GM11168 (cell line): ENCODE results near the gene FOXO3.

Experiments
- in situ Hi-C: fragments of 300-500 bp; cut with MboI; formaldehyde crosslinking; loops from one replicate; pipeline ENCODE4 v1.12.0; 2022; ENCODE audit warnings: low sequenced_read_pairs; ENCODE audit not compliant: unreplicated experiment

Gene FOXO3

DNA sequence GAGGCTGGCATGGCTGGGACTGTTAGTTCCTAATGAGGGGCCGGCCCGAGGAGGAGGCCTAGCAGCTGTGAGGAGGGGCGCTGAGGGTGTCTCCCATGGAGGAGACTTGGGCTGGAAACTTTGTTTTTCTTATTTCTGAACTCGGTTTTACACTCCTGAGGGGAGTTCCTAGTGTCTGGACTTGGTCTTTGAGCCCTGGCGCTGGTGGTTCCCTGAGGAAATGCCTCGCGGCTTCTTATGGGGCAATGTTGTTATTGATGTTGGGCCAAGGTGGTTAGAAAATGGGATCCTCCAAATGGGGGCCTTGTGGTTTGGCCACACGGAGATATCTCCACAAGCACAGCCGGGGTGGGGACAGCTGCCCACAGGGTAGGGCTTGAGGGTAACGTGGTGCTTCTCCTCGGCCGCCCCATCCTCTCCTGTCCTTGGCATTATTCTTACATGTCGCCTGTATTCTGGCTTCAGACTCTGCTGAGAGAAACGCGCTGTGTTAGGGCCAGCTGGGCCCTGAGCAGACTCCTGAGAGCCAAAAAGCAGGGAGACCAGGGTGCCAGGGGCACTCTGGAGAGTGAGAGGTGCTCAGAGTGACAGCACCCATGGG is 136.9 kb downstream of the FOXO3 start:
- in situ Hi-C loops = no loop called here

GRCh38 chr6:108698593-108699289 is 138.0 kb downstream of the FOXO3 start:
- in situ Hi-C loops = no loop called here

GRCh38 chr6:108699290-108700041 is 138.7 kb downstream of the FOXO3 start:
- in situ Hi-C loops = no loop called here

GRCh38 chr6:108702106-108702851 is 141.6 kb downstream of the FOXO3 start:
- in situ Hi-C loops = no loop called here

GRCh38 chr6:108706649-108707048 is 145.9 kb downstream of the FOXO3 start:
- in situ Hi-C loops = no loop called here

GRCh38 chr6:108707328-108707976 is 146.7 kb downstream of the FOXO3 start:
- in situ Hi-C loops = no loop called here

DNA sequence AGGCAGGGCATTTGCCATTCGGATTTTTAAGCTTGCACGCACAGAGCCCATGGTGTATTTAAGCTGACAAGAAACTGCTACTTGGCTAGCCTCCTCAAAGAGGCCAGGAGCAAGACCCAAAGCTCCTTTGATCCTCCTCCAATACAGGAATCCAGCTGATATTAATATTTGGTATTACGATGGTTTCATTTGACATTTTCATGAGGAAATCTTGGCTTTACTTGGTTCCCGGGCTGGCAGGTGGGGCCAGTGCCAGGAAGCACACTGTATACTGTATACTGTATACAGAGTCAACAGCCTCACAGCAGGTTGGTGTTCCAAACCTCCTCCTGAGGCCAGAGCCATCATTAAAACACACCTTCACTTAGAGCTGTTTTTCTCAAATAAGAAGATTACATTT is 149.3 kb downstream of the FOXO3 start:
- in situ Hi-C loops = no loop called here

- in situ Hi-C loops = no loop called here
Measured at GRCh38 chr6:108710551-108710950, 149.8 kb downstream of the FOXO3 start.

GRCh38 chr6:108711071-108711470 is 150.4 kb downstream of the FOXO3 start:
- in situ Hi-C loops = no loop called here

- in situ Hi-C loops = no loop called here
Measured at GRCh38 chr6:108711826-108712225, 151.1 kb downstream of the FOXO3 start.

- in situ Hi-C loops = no loop called here
Measured at GRCh38 chr6:108712946-108713345, 152.2 kb downstream of the FOXO3 start.

DNA sequence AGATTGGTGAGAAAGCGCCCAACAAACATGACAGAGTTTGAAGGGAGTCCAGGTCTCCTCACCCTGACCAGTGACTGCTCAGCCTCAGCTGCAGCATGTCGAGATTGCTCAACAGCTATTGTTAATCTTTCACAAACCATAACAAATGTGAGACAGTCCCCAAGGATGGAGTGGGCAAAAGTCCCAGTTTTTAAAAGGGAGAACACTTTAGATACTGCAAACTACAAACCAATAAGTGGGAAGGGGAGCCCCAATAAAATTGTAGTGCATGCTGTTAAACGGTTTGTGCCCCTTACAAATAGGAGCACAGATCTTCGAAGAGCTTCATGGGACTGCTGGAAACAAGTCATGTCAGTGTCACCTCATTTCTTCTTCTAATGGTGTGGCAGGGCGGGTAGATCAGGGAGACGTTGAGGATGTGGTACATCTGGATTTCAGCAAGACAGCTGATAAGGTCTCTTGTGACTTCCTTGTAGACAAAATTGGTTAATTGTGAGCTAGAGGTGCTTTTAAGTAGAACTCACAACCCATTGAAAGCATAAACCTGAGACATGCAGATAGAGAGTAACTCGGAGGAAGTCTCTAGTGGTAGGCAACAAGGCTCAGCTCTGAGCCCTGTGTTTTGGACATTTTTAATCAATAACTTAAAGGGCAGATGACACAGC is 153.5 kb downstream of the FOXO3 start:
- in situ Hi-C loops = no loop called here

- in situ Hi-C loops = no loop called here
Measured at GRCh38 chr6:108714766-108715414, 154.2 kb downstream of the FOXO3 start.

GRCh38 chr6:108715832-108716231 is 155.1 kb downstream of the FOXO3 start:
- in situ Hi-C loops = no loop called here

DNA sequence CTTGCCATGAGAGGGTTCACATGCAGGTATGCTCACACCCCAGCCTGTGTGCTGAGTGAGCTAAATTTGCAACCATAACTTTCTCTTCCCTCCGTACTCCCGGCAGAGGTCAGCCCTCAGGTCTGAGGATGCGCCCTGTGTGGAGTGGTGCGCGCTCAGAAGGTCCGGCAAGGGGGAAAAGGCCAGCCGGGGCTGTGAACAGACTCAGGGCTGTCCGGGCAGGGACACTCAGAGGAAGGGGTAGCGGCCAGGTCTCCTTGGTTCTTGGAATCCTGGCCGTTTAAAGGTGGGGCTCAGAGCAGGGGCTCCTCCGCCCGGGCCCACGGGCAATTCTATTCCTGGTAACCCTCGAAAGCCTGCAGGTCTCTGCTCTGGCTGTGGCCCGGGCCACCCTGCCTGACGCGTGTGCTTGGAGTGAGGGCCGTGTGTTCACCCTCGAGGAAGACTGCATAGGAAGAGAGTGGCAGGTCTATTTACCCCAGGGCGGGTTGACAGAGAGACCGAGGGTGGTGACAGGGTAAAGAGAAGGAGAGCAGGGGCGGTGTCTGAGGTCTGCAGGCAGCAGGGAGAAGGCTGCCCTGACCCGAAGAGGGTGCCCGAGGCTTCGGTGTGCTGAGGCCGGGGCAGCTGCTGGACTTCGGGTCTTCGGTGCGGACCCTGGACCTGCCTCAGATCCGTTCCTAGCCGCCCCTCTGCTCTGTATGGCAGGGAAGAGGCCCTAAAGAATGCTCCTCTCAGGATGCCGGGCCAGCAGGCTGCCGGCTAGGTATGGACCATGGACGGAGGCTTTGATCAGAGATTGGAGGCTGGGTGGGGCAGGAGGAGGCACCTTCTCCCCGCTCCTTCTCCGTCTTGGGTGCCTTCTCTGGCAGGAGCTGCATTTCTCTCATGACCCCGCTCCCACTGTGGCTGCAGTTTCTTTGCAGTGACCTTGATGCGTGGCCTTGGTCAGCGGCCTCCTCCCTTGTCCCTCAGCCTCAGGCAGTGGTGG is 156.4 kb downstream of the FOXO3 start:
- in situ Hi-C loops = no loop called here

- in situ Hi-C loops = no loop called here
Measured at GRCh38 chr6:108719477-108719876, 158.8 kb downstream of the FOXO3 start.

DNA sequence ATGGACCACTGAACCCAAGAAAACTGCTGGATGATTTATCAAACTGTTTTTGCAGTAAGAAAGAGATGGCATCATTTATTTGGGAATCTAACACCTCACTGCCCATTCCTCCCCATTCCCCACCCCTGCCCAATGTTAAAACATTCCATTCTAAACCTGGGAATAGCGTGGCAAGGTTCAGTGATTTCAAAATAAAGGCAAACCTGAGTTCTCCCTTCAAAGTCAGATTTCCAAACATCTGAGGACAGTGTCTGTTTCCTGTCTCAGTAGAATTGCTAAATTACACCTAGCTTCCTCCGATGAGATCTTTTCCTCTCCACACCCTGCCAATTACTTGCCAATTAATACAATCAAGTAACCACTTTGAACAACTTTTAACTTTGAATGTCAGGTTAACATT is 160.1 kb downstream of the FOXO3 start:
- in situ Hi-C loops = no loop called here

GRCh38 chr6:108721286-108721685 is 160.6 kb downstream of the FOXO3 start:
- in situ Hi-C loops = no loop called here
